ENCODE results near the gene C9orf50.
A peak's percentile ranks its signal among the peaks of the same experiment; 100 is the strongest.
"Not testable (repeated sequence)": the region's sequence is repeated elsewhere in the genome, so short reads cannot be mapped to it uniquely, and the experiment has no call there.

Gene C9orf50

GRCh38 chr9:129647635-129648034 lies 26.7 kb upstream of the C9orf50 start:
- DNase-seq = no peak

DNA sequence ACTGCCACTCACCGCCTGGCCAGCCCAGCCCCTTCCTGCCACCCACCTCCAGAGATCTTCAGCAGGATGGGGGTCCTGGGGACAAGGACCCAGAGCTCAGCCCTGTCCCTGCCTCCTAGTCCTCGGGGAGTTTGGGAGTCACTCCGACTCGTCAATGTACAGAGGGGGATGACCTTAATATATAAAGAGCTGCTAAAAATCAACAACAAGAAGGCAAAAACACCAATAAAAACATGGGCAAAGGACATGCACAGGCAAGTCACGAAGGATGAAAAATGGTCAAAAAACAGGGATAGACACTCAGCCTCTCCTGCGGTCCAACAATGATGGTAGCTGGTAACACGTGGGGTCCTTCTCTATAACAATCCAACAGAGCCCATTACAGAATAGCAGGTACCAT lies 25.8 kb upstream of the C9orf50 start:
- DNase-seq = no peak

- DNase-seq = no peak
Observed at GRCh38 chr9:129646252-129646651, 25.4 kb upstream of the C9orf50 start.

- DNase-seq = no peak
Observed at GRCh38 chr9:129644902-129645301, 24.0 kb upstream of the C9orf50 start.

GRCh38 chr9:129644365-129644764 lies 23.5 kb upstream of the C9orf50 start:
- DNase-seq = no peak

DNA sequence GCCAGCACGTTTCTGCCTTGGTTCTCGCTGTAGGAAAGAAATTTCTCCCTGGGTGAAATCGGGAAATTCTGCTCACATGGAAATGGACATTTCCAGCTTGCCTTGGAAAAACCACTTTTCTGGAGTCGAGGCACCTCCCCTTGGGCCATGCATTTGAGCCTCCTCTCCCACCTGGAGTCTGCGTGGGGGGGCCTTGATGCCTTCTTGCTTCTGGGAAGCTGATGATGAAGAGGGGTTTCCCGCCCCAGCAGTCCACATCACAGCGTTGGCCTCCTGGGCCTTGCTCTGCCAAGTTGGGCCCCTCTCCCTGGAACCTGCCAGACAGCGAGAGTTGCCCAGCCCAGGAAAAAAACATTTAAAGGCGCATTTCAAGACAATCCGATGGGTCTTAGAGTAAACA lies 22.8 kb upstream of the C9orf50 start:
- DNase-seq = no peak

DNA sequence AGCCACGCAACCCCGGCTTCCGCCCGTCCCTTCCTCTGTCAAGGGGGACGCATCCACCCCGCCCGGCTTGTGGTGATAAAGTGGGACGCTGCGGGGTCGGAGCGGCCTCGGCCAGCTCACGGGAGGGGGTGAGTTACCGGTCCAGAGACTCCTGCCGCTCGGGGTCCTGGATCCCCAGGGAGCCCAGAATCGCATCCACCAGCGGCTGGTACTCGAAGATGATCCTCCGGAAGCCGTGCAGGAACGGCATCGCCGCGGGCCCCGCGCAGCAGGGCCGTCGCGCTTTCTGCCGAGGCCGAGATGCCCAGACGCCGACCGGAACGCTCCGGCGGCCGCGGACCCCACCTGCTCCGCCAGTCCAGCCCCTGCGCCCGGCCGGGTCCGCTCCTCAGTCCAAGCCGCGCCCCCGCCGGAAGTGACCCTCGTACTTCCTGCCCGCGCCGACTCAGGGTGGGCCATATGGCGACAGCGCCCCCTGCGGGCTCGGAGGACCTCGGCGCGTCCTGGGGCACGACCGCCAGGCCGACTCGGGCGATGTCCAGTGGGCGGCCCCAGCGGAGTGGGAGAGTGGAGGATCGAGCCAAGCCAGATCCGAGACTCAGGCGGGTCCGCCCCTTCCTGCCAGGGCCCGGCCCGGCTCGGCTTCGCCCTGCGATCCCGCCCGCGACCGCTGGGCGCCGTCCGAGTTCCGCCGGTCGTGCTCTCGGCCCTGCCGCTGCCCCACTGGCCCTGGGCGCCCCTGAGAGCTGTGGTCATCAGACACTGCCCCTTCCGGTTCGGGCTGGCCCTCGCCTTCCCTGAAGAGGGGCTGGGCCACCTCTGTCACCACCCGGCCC lies 21.1 kb upstream of the C9orf50 start, which contains the start of gene ASB6:
TSS of gene ASB6 (minus strand) at position 402 of the 836 bp plus-strand sequence. CDS start at position 250, 152 bp downstream.
- DNase-seq = peak; percentile 100

GRCh38 chr9:129640871-129641749 lies 20.2 kb upstream of the C9orf50 start:
- DNase-seq = no peak

DNA sequence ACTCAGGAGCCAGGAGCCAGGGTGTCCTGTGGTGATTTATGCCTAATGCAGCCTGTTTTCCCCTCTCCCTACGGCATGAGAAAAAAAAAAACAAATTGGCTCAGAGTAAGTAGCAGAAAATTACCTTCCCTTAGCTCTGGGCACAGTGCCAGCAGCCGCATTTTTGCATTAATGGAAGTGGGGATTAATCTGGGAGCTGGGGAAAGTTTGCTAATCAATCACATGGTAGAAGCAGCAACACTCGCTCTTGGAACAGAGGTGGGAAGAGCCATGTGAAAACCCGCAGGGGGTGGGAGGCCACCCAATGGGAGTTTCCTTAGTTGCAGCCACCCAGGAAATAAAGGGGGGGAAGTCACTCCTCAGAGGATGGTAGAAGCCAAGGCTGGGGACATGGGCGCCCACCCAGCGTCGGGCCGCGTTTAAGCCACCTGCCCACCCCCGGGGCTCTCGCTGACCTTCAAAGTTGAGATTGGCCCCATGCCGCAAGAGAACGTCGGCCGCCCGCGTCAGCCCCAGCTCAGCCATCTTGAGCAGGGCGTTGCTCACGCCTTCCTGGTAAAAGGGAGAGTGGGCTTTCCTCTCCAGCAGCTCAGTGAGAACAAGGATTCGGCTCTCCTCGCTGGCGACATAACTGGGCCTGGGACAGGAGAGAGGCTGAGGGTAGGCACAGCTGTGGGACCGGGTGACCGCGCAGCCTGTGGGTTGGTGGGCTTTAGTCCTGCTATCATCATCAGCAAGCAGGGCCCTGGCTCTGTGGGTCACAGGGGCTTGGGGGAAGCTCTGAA lies 19.4 kb upstream of the C9orf50 start:
- no peak for DNase-seq

GRCh38 chr9:129639756-129640085 lies 18.8 kb upstream of the C9orf50 start:
- no peak for DNase-seq

DNA sequence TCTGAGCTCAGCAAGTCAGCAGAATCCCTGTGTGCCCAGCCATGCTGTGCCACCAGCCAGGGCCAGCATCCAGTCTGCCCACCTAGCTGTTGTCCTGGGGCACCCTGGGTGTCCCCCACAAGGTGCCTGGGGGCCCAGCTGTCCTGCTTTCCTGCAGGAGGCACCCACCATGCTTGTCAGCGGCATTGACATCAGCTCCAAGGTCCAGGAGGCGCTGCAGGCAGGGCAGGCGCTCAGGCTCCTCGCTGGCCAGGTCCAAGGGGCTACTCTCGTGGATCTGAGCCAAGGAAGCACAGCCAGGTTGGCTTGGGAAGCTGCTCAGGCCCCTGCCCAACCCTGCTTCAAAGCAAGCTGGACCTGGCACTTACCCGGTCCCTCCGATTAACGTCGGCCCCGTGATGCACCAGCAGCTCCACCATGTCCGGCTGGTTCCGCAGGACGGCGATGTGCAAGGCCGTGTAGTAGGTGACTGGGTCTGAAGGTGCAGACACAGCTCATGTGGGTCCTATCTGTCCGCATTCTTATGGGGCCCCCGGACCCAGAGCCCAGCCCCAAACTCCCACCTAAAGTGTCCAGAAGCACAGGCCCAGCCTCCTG lies 18.2 kb upstream of the C9orf50 start:
- no peak for DNase-seq

DNA sequence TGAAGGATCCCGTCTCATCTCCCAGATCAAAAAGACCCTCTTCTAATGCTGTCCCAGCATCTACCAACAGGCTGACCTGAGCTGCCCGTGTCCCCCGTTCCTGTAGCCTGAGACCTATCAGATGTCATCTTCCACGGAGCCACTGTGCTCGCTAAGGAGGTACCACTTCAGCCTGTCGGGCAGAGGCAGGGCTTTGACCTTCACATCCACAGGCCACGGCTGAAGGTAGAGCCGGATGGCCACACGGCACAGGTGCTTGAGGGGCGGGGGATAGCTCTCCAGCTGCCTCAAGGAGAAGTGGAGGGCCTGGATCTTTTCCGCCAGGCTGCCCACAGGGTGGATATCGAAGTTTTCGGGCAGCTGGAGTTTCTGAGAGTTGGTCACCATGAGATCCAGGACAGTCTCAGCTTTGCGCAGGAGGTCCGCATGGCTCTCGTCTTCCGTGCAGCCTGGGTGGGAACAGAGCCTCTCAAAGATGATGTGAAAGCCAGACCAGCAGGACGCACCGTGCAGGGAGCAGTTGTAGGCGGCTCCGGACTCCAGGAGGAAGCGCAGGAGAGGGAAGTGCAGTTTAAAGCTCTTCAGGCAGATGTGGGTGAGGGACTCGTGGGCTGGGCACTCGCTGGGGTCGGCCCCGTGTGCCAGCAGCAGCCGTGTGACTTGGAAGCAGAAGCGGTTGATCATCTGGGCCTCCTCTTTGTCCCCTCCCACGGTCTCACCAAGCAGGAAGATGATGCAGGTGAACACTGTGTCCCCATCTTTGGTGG lies 17.0 kb upstream of the C9orf50 start:
- DNase-seq = no peak

DNA sequence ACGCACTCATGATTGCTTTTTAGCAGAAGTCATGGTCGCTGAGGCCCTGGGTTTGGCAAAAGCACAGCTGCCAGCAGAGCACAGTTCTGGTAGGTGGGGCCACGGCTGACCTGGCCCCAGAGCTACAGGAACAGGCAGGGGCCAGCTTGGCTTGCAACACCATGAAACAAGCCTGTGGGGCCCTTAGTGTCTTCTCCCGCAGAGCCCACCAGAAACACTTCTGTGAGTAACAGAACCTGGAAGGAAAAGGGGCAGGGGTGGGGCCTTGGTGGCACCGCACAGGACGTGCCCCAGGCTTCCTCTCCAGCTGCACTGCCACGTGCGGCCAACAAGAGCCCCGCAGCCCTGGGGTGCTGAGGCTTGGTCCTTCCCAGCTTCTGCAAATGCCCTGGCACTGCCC lies 16.2 kb upstream of the C9orf50 start:
- DNase-seq = no peak

GRCh38 chr9:129636343-129636742 lies 15.4 kb upstream of the C9orf50 start:
- not testable (repeated sequence) for DNase-seq

- DNase-seq = no peak
Observed at GRCh38 chr9:129635099-129636065, 14.5 kb upstream of the C9orf50 start.

DNA sequence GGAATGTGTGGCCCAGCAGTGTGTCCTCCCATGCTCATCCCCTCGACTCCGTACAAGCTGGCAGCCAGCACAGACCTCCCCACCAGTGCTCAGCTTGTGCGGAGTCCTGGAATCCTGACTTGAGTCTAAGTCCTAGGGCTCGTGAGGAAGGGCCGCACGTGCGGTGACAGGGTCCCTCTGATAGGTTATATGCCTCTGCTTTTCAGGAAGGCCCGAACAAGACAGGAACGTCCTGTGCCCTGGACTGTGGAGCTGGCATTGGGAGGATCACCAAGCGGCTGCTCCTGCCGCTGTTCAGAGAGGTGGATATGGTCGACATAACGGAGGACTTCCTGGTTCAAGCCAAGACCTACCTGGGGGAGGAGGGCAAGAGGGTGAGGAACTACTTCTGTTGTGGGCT lies 12.9 kb upstream of the C9orf50 start:
- DNase-seq = no peak

GRCh38 chr9:129633207-129633606 lies 12.3 kb upstream of the C9orf50 start:
- no peak for DNase-seq

DNA sequence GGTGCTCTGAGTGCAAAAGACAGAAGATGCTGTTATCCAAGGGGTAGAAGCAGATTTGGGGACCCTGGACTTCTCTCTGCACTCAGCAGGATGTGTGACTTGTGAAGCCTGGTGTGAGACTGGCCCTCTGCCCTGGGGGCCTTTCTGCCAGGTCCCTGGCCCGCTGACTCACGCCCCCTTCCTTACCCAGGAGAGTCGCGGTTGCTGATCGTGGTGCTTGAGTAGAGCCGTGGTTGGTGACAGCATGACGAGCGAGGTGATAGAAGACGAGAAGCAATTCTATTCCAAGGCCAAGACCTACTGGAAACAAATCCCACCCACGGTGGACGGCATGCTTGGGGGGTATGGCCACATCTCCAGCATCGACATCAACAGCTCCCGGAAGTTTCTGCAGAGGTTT lies 11.6 kb upstream of the C9orf50 start:
- DNase-seq = no peak

- no peak for DNase-seq
Observed at GRCh38 chr9:129631674-129632129, 10.8 kb upstream of the C9orf50 start.

DNA sequence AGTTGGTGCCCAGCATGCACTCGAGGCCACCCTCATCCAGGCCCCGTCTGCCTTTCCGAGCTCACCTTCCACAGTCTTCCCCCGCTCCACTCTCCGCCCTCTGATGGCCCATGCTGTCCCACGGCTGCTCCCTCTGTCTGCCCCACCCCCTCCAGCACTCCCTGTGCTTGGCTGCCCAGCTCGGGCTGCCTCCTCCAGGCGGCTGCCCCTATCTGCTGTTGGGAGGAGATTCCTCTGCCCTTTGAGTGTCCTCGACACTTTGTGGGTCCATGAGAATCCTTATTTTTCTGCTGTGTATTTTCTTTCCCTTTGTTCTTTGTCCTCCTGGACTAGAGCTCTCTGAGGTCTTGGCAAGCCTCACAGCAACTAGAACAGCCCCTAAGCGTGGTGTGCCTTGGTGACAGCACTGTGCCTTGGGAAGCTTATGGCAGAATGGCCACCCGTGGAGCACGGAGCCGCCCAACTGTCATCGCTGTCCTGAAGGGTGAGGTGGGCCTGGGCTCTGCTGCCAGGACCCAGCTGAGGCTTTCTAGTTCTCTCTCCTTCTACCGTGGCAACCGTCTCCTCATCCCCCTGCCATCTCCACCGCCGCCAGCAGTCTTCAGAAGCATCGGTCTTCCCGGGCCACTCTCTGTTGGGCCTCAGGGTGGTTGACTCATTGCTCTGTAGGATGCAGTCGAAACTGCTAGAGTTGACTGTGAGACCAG lies 10.2 kb upstream of the C9orf50 start:
- no peak for DNase-seq
